NCI-H82 treated with DMSO at 0.1 percent for 48 hours (cell line): ENCODE measurements around the gene KLHDC4.
"Not testable (repeated sequence)": the region's sequence is repeated elsewhere in the genome, so short reads cannot be mapped to it uniquely, and the experiment has no call there.

ENCODE experiments used
- DNase-seq: peaks from one replicate; lab custom pipeline; 2025; ENCODE audit not compliant: unreplicated experiment; lab: John Stamatoyannopoulos, UW

The KLHDC4 gene

DNA sequence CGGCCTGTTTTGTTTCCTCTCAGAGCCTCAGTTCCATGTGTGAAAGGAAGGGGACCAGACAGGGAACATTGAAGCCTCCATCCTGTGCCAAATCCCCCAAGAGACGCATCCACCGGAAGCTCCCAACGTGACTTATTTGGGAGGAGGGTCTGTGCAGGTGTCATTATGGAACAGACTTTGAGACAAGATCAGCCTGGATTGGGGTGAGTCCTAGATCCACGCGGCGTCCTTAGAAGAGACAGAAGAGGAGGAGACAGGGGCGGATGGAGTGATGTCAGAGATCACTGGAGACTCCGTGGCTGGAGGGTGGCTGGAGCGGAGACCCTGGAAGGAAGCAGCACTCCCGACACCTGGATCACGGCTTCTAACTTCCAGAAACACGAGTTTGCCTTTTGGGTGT lies 80.0 kb downstream of the KLHDC4 start:
- no peak for DNase-seq

DNA sequence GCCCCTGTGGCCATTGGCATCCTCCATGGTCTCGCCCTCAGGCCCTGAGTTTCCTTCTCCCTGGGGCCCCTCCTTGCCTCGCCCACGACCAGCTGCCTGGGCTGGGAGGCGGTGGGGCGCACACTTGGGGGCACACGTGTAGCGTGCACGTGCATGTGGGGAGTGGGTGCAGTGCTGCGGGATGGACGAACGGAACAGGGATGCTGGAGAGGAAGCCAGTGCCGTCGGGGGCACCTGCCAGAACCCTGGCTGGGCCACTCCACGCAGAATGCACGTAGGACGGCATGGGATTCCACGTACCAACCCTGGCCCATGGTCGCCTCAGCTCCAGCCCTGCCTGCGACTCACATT lies 80.4 kb downstream of the KLHDC4 start:
- DNase-seq, result no peak

DNA sequence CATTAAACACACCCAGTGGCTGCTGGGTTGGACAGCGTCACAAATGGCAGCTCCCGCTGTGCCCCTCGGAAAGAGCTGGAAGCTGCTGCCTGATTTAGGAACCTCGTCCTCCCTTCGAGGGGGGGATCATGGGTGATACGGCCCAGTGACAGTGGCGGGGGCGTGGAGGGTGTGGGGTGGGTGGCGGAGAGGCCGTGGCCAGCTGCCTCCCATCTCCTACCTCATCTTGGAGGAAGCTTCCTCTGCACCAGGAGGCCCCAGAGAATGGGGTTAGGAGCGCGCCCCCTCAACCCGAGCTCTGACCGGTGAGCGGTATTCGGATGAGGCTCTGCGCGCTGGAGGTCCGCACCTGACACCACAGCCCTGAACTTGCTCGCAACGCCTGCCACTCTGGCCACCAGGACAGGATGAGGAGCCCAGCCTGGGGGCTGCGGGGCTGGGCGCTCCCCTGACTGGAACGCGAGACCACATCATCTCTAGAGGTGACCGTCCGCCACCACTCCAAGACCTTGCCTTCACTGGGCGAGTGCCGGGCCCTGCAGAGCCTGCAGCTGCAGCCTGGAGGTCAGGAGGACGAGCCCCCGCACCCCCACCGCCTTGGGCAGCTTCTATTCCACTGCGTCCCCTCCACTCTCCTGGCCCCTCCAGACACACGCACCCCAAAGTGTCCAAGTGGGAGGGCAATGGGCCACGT lies 80.9 kb downstream of the KLHDC4 start:
- no peak for DNase-seq

DNA sequence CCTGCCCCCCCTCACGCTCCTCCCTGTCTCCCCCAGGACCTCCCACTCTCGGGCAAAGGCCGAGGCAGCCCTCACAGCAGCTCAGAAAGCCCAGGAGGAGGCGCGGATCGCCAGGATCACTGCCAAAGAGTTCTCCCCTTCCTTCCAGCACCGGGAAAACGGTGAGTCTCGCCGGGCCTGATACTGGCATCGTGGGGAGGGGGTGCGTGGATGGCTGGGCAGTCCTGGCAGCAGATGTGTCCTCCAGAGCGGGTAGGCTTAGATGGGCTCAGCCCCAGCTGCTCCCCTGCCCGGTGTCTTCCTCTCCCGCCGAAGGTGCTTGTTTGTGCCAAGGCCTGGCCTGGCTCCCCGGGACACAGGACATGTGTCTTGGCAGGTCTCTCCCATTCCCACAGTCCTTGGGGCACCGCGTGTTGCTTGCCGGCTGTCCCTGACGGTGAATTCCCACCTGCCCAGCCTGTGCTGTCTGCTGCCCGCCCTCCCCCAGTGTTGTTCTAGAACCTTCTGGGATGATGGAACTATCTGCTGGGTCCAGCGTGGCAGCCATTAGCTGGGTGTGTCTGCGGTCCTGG lies 81.6 kb downstream of the KLHDC4 start:
- DNase-seq, result no peak

GRCh38 chr16:87682852-87683399 lies 82.9 kb downstream of the KLHDC4 start:
- DNase-seq, result no peak

DNA sequence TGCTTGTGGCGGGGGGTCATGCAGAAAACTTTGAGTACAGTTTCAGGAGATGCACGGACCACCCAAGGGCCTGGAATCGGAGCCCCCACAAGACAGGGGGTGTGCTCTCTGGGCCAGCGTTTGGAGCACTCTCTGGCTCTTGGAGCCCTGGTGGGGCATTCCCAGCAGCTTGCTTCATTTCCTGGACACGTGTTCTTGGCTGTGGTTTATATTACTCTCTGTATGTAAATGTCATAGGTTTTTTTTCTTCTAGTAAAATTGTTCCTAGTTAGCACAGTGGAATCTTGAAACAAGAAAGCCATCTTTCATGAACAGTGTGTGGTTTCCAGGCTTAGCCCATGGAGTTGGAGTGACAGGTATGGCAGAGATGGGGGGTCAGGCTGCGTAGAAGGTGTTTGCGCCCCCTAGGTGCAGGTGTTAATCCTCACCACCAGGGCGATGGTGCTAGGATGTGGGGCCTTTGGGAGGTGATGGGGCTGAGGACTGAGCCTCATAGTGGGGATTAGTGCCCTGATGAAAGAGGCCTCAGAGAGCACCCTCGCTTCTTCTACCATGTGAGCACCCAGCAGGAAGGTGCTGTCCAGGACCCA lies 83.7 kb downstream of the KLHDC4 start:
- no peak for DNase-seq

- DNase-seq, result not testable (repeated sequence)
These were observed 84.7 kb downstream of the KLHDC4 start for GRCh38 chr16:87681051-87681602.

GRCh38 chr16:87680272-87680644 lies 85.5 kb downstream of the KLHDC4 start:
- no peak for DNase-seq

- DNase-seq, result no peak
These were observed 86.1 kb downstream of the KLHDC4 start for GRCh38 chr16:87679593-87680271.

DNA sequence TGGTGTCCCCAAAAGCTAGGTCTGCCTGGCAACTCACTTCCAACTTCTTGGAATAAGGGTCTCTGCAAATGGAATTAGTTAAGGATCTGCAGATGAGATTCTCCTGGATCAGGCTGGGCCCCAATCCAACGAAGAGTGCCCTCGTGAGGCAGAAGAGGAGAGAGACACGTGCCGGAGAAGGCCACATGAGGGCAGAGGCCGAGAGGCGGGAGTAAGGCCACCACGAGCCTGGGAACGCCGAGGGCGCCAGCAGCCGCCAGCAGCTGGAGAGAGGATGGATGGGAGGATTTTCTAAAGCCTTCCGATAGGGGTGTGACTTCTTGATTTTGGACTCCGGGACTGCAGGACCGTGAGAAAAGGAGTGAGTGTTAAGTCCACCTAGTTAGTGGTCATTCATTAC lies 87.2 kb downstream of the KLHDC4 start:
- DNase-seq, result no peak

DNA sequence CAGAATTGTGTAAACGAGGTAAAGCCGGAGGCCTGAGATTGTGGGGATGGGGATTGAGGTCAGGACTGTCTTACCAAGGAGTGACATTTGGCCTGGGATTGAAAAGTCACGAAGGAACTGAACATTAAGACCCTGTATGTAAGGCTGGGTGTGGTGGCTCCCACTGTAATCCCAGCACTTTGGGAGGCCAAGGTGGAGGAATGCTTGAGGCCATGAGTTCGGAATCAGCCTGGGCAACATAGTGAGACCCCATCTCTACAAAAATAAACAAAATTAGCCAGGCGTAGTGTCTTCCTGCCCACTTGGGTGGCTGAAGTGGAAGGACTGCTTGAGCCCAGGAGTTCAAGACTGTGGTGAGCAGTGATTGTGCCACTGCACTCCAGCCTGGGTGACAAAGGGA lies 88.0 kb downstream of the KLHDC4 start:
- DNase-seq, result no peak

- no peak for DNase-seq
These were observed 90.6 kb downstream of the KLHDC4 start for GRCh38 chr16:87675111-87675719.

DNA sequence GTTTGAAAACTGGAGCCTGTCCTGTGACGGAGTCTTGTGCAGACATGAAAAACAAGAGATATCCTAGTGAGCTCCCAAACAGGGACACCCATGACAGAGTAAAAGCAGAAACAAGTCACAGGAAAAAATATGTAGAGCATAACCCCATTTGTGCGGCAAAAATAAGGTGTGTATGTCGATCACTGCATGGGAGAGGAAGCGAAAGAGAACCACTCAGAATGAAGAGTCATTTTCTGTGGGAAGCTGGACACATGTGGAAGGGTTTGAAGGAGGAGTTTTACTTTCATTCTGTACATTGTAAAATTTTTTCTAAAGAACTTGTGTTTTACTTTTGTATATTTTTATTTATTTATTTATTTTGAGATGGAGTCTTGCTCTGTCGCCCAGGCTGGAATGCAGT lies 91.4 kb downstream of the KLHDC4 start:
- DNase-seq, result no peak

DNA sequence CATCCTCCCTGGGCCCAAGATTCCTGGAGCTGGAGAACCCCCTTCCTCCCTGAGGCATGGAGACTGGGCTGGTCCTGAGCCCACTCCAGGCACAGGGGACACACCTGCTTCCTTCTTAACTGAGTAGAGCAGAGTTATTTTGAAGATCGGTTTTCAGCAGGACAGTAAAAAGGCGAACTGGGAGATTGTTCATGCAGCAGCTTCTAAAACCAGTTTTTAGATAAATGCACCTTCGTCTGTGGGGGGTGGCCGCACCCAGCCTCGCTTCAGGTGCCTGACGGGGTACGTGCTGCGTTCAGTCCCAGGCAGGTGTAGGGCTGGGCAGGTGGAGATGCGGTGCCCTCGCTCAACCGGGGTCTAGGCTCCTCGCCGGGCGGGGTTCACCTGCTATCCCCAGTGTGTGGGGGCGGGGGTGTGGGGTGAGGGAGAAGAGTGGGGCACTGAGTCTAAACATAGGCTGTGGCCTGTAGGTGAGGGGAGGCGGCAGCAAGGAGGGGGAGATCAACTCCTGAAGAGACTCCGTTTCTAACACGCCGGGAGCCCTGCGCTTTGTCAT lies 94.0 kb downstream of the KLHDC4 start:
- DNase-seq, result no peak

- DNase-seq, result no peak
These were observed 94.6 kb downstream of the KLHDC4 start for GRCh38 chr16:87671221-87671620.

DNA sequence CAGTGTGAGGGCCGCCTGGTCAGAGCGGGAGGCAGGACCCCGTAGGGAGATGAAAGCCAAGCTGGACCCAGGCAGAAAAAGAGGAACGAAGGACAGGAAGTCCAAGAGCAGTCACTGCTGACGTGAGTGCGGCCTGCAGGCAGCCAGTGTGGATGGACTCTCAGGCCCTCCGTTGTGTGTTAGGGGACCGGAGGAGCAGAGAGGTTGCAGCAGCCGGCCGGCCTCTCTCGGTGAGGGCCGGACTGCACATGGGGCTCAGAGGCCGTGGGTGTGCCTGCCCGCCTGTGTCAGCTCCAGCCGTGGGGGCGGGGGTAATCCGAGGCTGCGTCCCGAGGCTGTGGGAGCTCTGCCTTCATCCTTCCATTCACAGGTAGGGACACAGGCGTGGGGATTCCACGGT lies 96.1 kb downstream of the KLHDC4 start:
- DNase-seq, result no peak

- no peak for DNase-seq
These were observed 97.8 kb downstream of the KLHDC4 start for GRCh38 chr16:87667946-87668345.

DNA sequence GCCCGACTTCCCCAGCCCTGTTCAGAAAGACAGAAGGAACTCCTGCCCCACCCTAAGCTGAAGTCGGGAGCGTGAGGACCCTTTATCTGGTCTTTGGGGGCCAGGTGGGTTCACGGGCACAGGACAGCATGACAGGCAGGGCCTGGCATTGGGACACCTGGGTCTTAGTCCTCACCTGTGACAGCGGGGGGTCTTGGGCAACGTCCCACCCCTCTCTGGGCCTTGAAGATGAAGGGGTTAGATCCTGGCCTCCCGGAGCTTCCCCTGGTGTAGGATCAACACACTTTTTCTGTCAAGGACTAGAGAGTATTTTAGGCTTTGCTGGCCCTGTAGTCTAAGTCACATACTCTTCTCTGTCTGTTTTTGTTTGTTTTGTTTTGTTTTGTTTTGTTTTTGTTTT lies 98.3 kb downstream of the KLHDC4 start:
- no peak for DNase-seq

GRCh38 chr16:87666919-87667318 lies 98.9 kb downstream of the KLHDC4 start:
- no peak for DNase-seq

DNA sequence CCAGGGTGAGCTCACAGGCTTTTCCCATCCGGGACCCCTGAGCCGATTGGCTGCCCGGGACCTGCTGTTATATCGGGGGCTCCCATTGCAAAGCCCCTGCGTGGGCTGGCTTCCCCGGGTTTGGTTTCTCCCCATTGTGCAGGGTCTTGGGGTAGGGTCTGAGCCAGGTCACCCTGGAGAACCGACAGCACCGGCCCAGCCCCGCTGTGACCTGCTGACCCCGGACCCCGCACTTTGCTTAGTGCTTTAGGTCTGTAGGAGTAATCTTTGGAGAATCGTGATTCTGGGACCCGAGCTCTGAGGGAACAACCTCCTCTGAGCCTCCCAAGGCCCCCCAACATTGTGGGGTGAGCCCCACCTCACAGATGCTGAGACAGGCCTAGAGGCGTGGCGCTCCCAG lies 100.6 kb downstream of the KLHDC4 start:
- no peak for DNase-seq

DNA sequence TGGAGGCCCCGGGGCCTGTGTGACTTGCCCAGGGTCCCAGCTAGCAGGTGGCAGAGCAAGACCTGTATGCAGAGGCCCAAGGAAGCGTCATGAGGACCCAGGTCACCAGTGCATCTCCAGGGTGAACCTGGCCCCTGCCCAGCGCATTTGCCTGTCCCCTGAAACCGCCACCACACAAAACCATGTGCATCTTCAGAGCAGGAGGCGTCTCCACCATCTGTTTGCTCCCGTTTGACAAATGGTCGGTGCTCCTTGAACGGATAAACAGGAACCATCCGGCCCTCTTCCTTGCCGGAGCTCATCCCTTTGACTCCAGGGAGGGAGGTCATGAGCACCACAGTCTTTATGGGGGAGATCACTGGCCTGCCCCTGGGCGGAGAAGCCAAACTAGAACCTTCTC lies 101.0 kb downstream of the KLHDC4 start:
- DNase-seq, result no peak
